Colon (tissue), 2 donors: ENCODE measurements around the gene ICAM4.
"Not testable (repeated sequence)": the region's sequence is repeated elsewhere in the genome, so short reads cannot be mapped to it uniquely, and the experiment has no call there.

Experiments used
- FAIRE-seq: peaks from 2 replicates; lab custom pipeline; 2012; peaks lifted over from hg19 to GRCh38; lab: Jason Lieb, UNC
- donor health status: control.
- donor health status: control.

Gene ICAM4

GRCh38 chr19:10286803-10287737, at the start of gene ICAM4:
TSS of gene ICAM4 (plus strand) at chr19:10286955. CDS start at chr19:10287013, 58 bp downstream.
- FAIRE-seq: no peak

- FAIRE-seq: no peak
These were observed 49.1 kb upstream of the ICAM4 start for GRCh38 chr19:10237702-10238101.

GRCh38 chr19:10238172-10238783, 48.5 kb upstream of the ICAM4 start:
- no peak for FAIRE-seq

GRCh38 chr19:10241826-10242449, 44.8 kb upstream of the ICAM4 start:
- not testable (repeated sequence) for FAIRE-seq

- FAIRE-seq: no peak
These were observed 43.1 kb upstream of the ICAM4 start for GRCh38 chr19:10243606-10244005.

- no peak for FAIRE-seq
These were observed 41.4 kb upstream of the ICAM4 start for GRCh38 chr19:10245189-10245939.

GRCh38 chr19:10246511-10246910, 40.2 kb upstream of the ICAM4 start:
- FAIRE-seq: no peak

GRCh38 chr19:10251792-10252694, 34.7 kb upstream of the ICAM4 start, which contains the start of gene MRPL4:
TSS of gene MRPL4 (plus strand) at chr19:10252214. CDS start at chr19:10252254, 40 bp downstream.
- FAIRE-seq: peak; percentile 80

GRCh38 chr19:10252707-10253106, 34.0 kb upstream of the ICAM4 start:
- no peak for FAIRE-seq

- FAIRE-seq: no peak
These were observed 32.5 kb upstream of the ICAM4 start for GRCh38 chr19:10254244-10254643.

GRCh38 chr19:10255358-10255757, 31.4 kb upstream of the ICAM4 start:
- no peak for FAIRE-seq

GRCh38 chr19:10256551-10256950, 30.2 kb upstream of the ICAM4 start:
- FAIRE-seq: no peak

- FAIRE-seq: no peak
These were observed 29.7 kb upstream of the ICAM4 start for GRCh38 chr19:10256970-10257615.

GRCh38 chr19:10258080-10258710, 28.6 kb upstream of the ICAM4 start:
- FAIRE-seq: no peak

GRCh38 chr19:10259162-10259905, 27.4 kb upstream of the ICAM4 start:
- no peak for FAIRE-seq

GRCh38 chr19:10260141-10260584, 26.6 kb upstream of the ICAM4 start:
- FAIRE-seq: no peak

- FAIRE-seq: no peak
These were observed 24.0 kb upstream of the ICAM4 start for GRCh38 chr19:10262771-10263170.

GRCh38 chr19:10266706-10267105, 20.0 kb upstream of the ICAM4 start:
- no peak for FAIRE-seq

GRCh38 chr19:10268071-10268470, 18.7 kb upstream of the ICAM4 start:
- no peak for FAIRE-seq
